ENCODE measurements around the gene VAV1.

Gene VAV1

GRCh38 chr19:6779206-6779605, 6.7 kb downstream of the VAV1 start:
- no peak for TF ChIP-seq REST (IDR thresholded peaks at IDR 0.05; ENCODE audit: insufficient replicate concordance, low read depth)
- TF ChIP-seq SPI1 (IDR thresholded peaks at IDR 0.05; ENCODE audit: borderline replicate concordance, low read depth), result no peak
- TF ChIP-seq GABPA (IDR thresholded peaks at IDR 0.05; ENCODE audit: low read depth), result no peak
- no peak for TF ChIP-seq CTCF (IDR thresholded peaks at IDR 0.05; ENCODE audit: insufficient read depth, low read length)
- TF ChIP-seq POLR2AphosphoS5 (IDR thresholded peaks at IDR 0.05; ENCODE audit: low read depth), result no peak
- H3K27ac ChIP-seq (replicated peaks), result no peak overlapping the region
- DNase-seq (ENCODE audit: low read depth in 1 of 2, low spot score in 1 of 2), result no peak

GRCh38 chr19:6787393-6787792, 14.9 kb downstream of the VAV1 start:
- TF ChIP-seq SPI1 (IDR thresholded peaks at IDR 0.05; ENCODE audit: borderline replicate concordance, low read depth) (no peak), CTCF (IDR thresholded peaks at IDR 0.05; ENCODE audit: insufficient read depth, low read length) (no peak), REST (IDR thresholded peaks at IDR 0.05; ENCODE audit: insufficient replicate concordance, low read depth) (no peak)
- DNase-seq (ENCODE audit: low read depth in 1 of 2, low spot score in 1 of 2), result no peak
- Histone ChIP-seq H3K4me3 (replicated peaks; ENCODE audit: insufficient read depth, low read length) (no peak overlapping the region), H3K27ac (replicated peaks) (no peak overlapping the region), H3K27me3 (ENCODE audit: insufficient read depth, poor library complexity, severe bottlenecking) (no peaks in the 10 kb centered on the region)

More at GRCh38 chr19:6779206-6779605, 6.7 kb downstream of the VAV1 start:
- Histone ChIP-seq H3K27me3 (ENCODE audit: insufficient read depth, poor library complexity, severe bottlenecking) (no peaks in the 10 kb centered on the region), H3K4me3 (replicated peaks; ENCODE audit: insufficient read depth, low read length) (no peak overlapping the region)

- no peak overlapping the region for H3K27ac ChIP-seq (replicated peaks)
- DNase-seq (ENCODE audit: low read depth in 1 of 2, low spot score in 1 of 2), result no peak
- no peaks in the 10 kb centered on the region for H3K27me3 ChIP-seq (ENCODE audit: insufficient read depth, poor library complexity, severe bottlenecking)
- TF ChIP-seq CTCF (IDR thresholded peaks at IDR 0.05; ENCODE audit: insufficient read depth, low read length), result no peak
- no peak for TF ChIP-seq REST (IDR thresholded peaks at IDR 0.05; ENCODE audit: insufficient replicate concordance, low read depth)
- TF ChIP-seq GABPA (IDR thresholded peaks at IDR 0.05; ENCODE audit: low read depth), result no peak
- no peak for TF ChIP-seq SPI1 (IDR thresholded peaks at IDR 0.05; ENCODE audit: borderline replicate concordance, low read depth)
- no peak for TF ChIP-seq POLR2AphosphoS5 (IDR thresholded peaks at IDR 0.05; ENCODE audit: low read depth)
- no peak overlapping the region for H3K4me3 ChIP-seq (replicated peaks; ENCODE audit: insufficient read depth, low read length)
Measured at GRCh38 chr19:6788896-6789295, 16.4 kb downstream of the VAV1 start.

All from HL-60 (cell line).